H9 (cell line): ENCODE data around the gene PODNL1. TPM values are rescaled to one million over a fixed set of nuclear protein-coding genes. Genes with fewer than 3 reads are reported as not detected.

Experiments
- DNase-seq: peaks from one replicate; pipeline ENCODE4 v3.0.0-alpha.2; 2017
- H2AFZ ChIP-seq: one replicate; pipeline ENCODE4 v1.6.1; 2013; ENCODE audit warnings: mild to moderate bottlenecking, low read length, control low read depth, moderate library complexity
- H2AK5ac ChIP-seq: 2 replicates; pipeline ENCODE4 v1.6.1; 2013; ENCODE audit warnings: low read length, control low read depth, mixed read lengths; ENCODE audit not compliant: insufficient read length
- H2BK120ac ChIP-seq: one replicate; pipeline ENCODE4 v1.6.1; 2013; ENCODE audit warnings: low read depth, mild to moderate bottlenecking, low read length, control low read depth, inconsistent platforms; ENCODE audit not compliant: poor library complexity, severe bottlenecking
- H2BK12ac ChIP-seq: 2 replicates; pipeline ENCODE4 v1.6.1; 2013; ENCODE audit warnings: low read length, control low read depth, mixed read lengths, low read depth; ENCODE audit not compliant: insufficient read length
- H2BK15ac ChIP-seq: 2 replicates; pipeline ENCODE4 v1.6.1; 2013; ENCODE audit warnings: low read depth, low read length, control low read depth
- H2BK20ac ChIP-seq: one replicate; pipeline ENCODE4 v1.6.1; 2013; ENCODE audit warnings: low read depth, mild to moderate bottlenecking, low read length, control low read depth, inconsistent platforms; ENCODE audit not compliant: poor library complexity, severe bottlenecking
- H2BK5ac ChIP-seq: 2 replicates; pipeline ENCODE4 v1.6.1; 2013; ENCODE audit warnings: low read length, control low read depth, mixed read lengths; ENCODE audit not compliant: insufficient read length
- H3K14ac ChIP-seq: 2 replicates; pipeline ENCODE4 v1.6.1; 2013; ENCODE audit warnings: low read length, control low read depth; ENCODE audit not compliant: insufficient read depth
- H3K18ac ChIP-seq: 2 replicates; pipeline ENCODE4 v1.6.1; 2013; ENCODE audit warnings: low read depth, mild to moderate bottlenecking, mixed read lengths, low read length, control low read depth; ENCODE audit not compliant: insufficient read length
- H3K23ac ChIP-seq: 2 replicates; pipeline ENCODE4 v1.6.1; 2013; ENCODE audit warnings: low read length, control low read depth, mixed read lengths, low read depth; ENCODE audit not compliant: insufficient read length
- H3K23me2 ChIP-seq: 2 replicates; pipeline ENCODE4 v1.6.1; 2013; ENCODE audit warnings: low read depth, mild to moderate bottlenecking, mixed read lengths, low read length, control low read depth; ENCODE audit not compliant: insufficient read length, poor library complexity, severe bottlenecking
- H3K27ac ChIP-seq: 2 replicates; pipeline ENCODE4 v1.5.1; 2013; ENCODE audit warnings: low read length, control low read depth, mixed read lengths, low read depth; ENCODE audit not compliant: insufficient read length
- H3K27me3 ChIP-seq: 2 replicates; pipeline ENCODE4 v1.6.1; 2013; ENCODE audit warnings: low read length, control low read depth, inconsistent platforms; ENCODE audit not compliant: insufficient read depth
- H3K4ac ChIP-seq: 2 replicates; pipeline ENCODE4 v1.6.1; 2013; ENCODE audit warnings: low read depth, mild to moderate bottlenecking, control low read depth, inconsistent platforms, low read length, moderate library complexity
- H3K4me1 ChIP-seq: 2 replicates; pipeline ENCODE4 v1.6.1; 2013; ENCODE audit warnings: low read length, control low read depth, inconsistent platforms; ENCODE audit not compliant: insufficient read depth
- H3K4me2 ChIP-seq: 2 replicates; pipeline ENCODE4 v1.6.1; 2013; ENCODE audit warnings: low read length, control low read depth, mixed read lengths; ENCODE audit not compliant: insufficient read length, insufficient read depth
- H3K56ac ChIP-seq: 2 replicates; pipeline ENCODE4 v1.6.1; 2013; ENCODE audit warnings: low read depth, mild to moderate bottlenecking, mixed read lengths, low read length, control low read depth; ENCODE audit not compliant: insufficient read length
- H3K79me1 ChIP-seq: 2 replicates; pipeline ENCODE4 v1.6.1; 2013; ENCODE audit warnings: low read depth, mild to moderate bottlenecking, moderate library complexity, low read length, control low read depth, inconsistent platforms; ENCODE audit not compliant: insufficient read depth, poor library complexity, severe bottlenecking
- H3K79me2 ChIP-seq: 2 replicates; pipeline ENCODE4 v1.6.1; 2013; ENCODE audit warnings: low read length, control low read depth, inconsistent platforms; ENCODE audit not compliant: insufficient read depth
- H3K9ac ChIP-seq: 2 replicates; pipeline ENCODE4 v1.6.1; 2013; ENCODE audit warnings: low read length, control low read depth, mixed read lengths; ENCODE audit not compliant: insufficient read length; ENCODE audit errors: extremely low read depth
- H3K9me3 ChIP-seq: one replicate; pipeline ENCODE4 v1.6.1; 2013; ENCODE audit warnings: low read depth, low read length, inconsistent platforms; ENCODE audit not compliant: control insufficient read depth
- H3T11ph ChIP-seq: one replicate; pipeline ENCODE4 v1.6.1; 2013; ENCODE audit warnings: mild to moderate bottlenecking, low read length, control low read depth, inconsistent platforms
- H4K20me1 ChIP-seq: one replicate; pipeline ENCODE4 v1.6.1; 2013; ENCODE audit not compliant: control insufficient read depth, insufficient read length, insufficient read depth
- H4K5ac ChIP-seq: 2 replicates; pipeline ENCODE4 v1.6.1; 2013; ENCODE audit warnings: low read depth, mild to moderate bottlenecking, mixed read lengths, low read length, control low read depth; ENCODE audit not compliant: insufficient read length
- H4K8ac ChIP-seq: replicated peaks from 2 replicates; pipeline ENCODE4 v1.6.1; 2013; ENCODE audit warnings: low read length, control low read depth, mixed read lengths, low read depth; ENCODE audit not compliant: insufficient read length
- H4K91ac ChIP-seq: 2 replicates; pipeline ENCODE4 v1.6.1; 2013; ENCODE audit warnings: low read depth, mild to moderate bottlenecking, moderate library complexity, mixed read lengths, low read length, control low read depth; ENCODE audit not compliant: insufficient read length
- H3K27ac Mint-ChIP-seq, 3 experiments: 2 replicates in 2 of 3; 3 replicates in 1 of 3; pipeline ENCODE4 v1.8.0; 2020 to 2021; ENCODE audit warnings: mixed read lengths in 3 of 3, mild to moderate bottlenecking in 1 of 3, moderate library complexity in 1 of 3
- H3K27me3 Mint-ChIP-seq: 2 replicates; pipeline ENCODE4 v1.8.0; 2021; ENCODE audit warnings: low read depth, mild to moderate bottlenecking, moderate library complexity, mixed read lengths
- H3K36me3 Mint-ChIP-seq, 3 experiments: 2 replicates in 2 of 3; 3 replicates in 1 of 3; pipeline ENCODE4 v1.8.0; 2020 to 2021; ENCODE audit warnings: low read depth in 3 of 3, mixed read lengths in 3 of 3; ENCODE audit not compliant: insufficient read depth in 1 of 3
- H3K4me1 Mint-ChIP-seq, 2 experiments: 2 replicates each; pipeline ENCODE4 v1.8.0; 2020; ENCODE audit warnings: mixed read lengths in 2 of 2
- H3K4me3 Mint-ChIP-seq, 2 experiments: 2 replicates in 1 of 2; 3 replicates in 1 of 2; pipeline ENCODE4 v1.8.0; 2020 to 2021; ENCODE audit warnings: mild to moderate bottlenecking in 2 of 2, mixed read lengths in 2 of 2, moderate library complexity in 1 of 2
- H3K9me3 Mint-ChIP-seq, 2 experiments: 2 replicates in 1 of 2; 3 replicates in 1 of 2; pipeline ENCODE4 v1.8.0; 2020; ENCODE audit warnings: mild to moderate bottlenecking in 2 of 2, mixed read lengths in 2 of 2, moderate library complexity in 1 of 2
- WGBS: extraction: QIAGEN DNeasy Blood & Tissue Kit; methylation state at CpG from one replicate; pipeline ENCODE4 v1.1.7; 2013; ENCODE audit warnings: missing lambda C conversion rate, low lambda C conversion rate, mixed read lengths; ENCODE audit not compliant: insufficient read length; ENCODE audit errors: extremely low coverage; 5-methylcytosine and 5-hydroxymethylcytosine counted together
- total RNA-seq: library from RNA; stranded (reverse); gene quantifications from 2 replicates; pipeline ENCODE4 v1.2.1, GENCODE V29; 2021
- TF ChIP-seq, protein P1 (sequence below): fragments of 200-600 bp; sonication (generic); conservative IDR thresholded peaks from 3 replicates; pipeline ENCODE4 v1.8.0; 2021; ENCODE audit warnings: antibody characterized with exemption, mild to moderate bottlenecking

PODNL1 gene
- total RNA-seq, 1 experiment from 2014 or later, result 0.68 TPM

DNA sequence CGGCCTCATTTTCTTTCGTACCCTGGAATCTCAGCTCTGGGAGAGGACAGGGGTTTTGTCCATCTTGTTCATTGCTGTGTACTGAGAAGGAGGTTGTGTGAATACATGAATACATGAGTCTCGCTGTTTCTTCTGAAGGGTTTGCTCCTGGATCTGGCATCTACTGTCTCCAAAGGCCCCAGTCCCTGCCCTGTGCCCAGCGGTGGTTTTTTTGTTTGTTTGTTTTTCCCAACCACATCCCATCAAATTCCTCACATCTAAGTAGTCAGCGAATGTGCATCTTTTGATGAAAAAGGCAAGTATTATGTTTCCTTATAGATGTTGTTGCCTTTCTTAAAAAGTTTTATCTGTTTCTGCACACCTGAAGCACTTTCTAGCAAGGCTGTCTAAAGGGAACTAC, 26.6 kb upstream of the PODNL1 start:
- no peak overlapping the region for H2AK5ac ChIP-seq
- H4K5ac ChIP-seq, result no peak overlapping the region
- no peak overlapping the region for H3K27ac Mint-ChIP-seq
- no peak overlapping the region for H3K4ac ChIP-seq
- no peak overlapping the region for H2BK20ac ChIP-seq
- H3K56ac ChIP-seq, result no peak overlapping the region
- H3K9me3 ChIP-seq, result no peaks in the 10 kb centered on the region
- no peak overlapping the region for H2AFZ ChIP-seq
- H3K23ac ChIP-seq, result no peak overlapping the region
- TF ChIP-seq, protein P1, sequence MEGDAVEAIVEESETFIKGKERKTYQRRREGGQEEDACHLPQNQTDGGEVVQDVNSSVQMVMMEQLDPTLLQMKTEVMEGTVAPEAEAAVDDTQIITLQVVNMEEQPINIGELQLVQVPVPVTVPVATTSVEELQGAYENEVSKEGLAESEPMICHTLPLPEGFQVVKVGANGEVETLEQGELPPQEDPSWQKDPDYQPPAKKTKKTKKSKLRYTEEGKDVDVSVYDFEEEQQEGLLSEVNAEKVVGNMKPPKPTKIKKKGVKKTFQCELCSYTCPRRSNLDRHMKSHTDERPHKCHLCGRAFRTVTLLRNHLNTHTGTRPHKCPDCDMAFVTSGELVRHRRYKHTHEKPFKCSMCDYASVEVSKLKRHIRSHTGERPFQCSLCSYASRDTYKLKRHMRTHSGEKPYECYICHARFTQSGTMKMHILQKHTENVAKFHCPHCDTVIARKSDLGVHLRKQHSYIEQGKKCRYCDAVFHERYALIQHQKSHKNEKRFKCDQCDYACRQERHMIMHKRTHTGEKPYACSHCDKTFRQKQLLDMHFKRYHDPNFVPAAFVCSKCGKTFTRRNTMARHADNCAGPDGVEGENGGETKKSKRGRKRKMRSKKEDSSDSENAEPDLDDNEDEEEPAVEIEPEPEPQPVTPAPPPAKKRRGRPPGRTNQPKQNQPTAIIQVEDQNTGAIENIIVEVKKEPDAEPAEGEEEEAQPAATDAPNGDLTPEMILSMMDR, result no peak
- H2BK5ac ChIP-seq, result no peak overlapping the region
- no peak overlapping the region for H2BK12ac ChIP-seq
- H4K8ac ChIP-seq, result no peak overlapping the region
- H3K9ac ChIP-seq, result no peak overlapping the region
- H3K36me3 Mint-ChIP-seq, result peaks cover 21 to 51% (median 35%) of the 10 kb centered on the region in 3 experiments; a peak in 6 of 7 replicates
- H3K27me3 Mint-ChIP-seq, result no peaks in the 10 kb centered on the region
- H3K79me2 ChIP-seq, result no peaks in the 10 kb centered on the region
- H3K4me1 ChIP-seq, result no peaks in the 10 kb centered on the region
- H3K14ac ChIP-seq, result no peak overlapping the region
- no peak overlapping the region for H3K18ac ChIP-seq
- peaks cover 4 to 6% of the 10 kb centered on the region in 2 experiments; a peak in 3 of 4 replicates for H3K4me1 Mint-ChIP-seq
- no peaks in the 10 kb centered on the region for H3K79me1 ChIP-seq
- no peaks in the 10 kb centered on the region for H3K27me3 ChIP-seq
- no peak overlapping the region for H3K4me3 Mint-ChIP-seq
- no peaks in the 10 kb centered on the region for H3K9me3 Mint-ChIP-seq
- no peak overlapping the region for H3K27ac ChIP-seq
- H3K23me2 ChIP-seq, result no peaks in the 10 kb centered on the region
- no peak overlapping the region for H3K4me2 ChIP-seq
- H2BK15ac ChIP-seq, result no peak overlapping the region
- no peaks in the 10 kb centered on the region for H4K20me1 ChIP-seq
- no peak overlapping the region for H3T11ph ChIP-seq
- WGBS, result no CpG with 5 or more reads among the region's 5 CpGs
- H2BK120ac ChIP-seq, result no peak overlapping the region
- no peak overlapping the region for H4K91ac ChIP-seq
- DNase-seq, result no peak
